NCI-H345 (cell line): Measurements from ENCODE around the gene NR3C2.

Source experiments
- DNase-seq: peaks from one replicate; lab custom pipeline; 2025; lab: John Stamatoyannopoulos, UW

NR3C2 gene

GRCh38 chr4:148263802-148264201, 178.4 kb downstream of the NR3C2 start:
- no peak for DNase-seq

- no peak for DNase-seq
Measured at GRCh38 chr4:148263127-148263526, 179.1 kb downstream of the NR3C2 start.

DNA sequence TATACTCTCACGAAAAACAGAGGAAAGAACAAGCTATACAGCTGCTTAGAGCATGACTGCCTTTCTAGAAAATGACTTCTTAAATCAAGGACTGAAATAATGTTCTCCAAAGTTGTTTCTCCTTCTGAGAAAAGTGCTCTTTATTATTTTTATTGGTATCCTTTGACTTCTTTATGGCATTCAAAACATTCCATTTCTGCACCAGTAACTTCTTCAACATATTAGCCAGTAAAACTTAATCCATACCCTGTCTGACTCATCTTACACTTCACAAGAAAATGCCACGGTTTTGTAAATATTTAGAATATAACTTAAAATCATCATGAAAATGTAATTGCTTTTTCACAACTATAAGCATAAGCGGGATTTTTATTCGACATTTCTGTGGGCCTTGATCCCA, 180.4 kb downstream of the NR3C2 start:
- no peak for DNase-seq

DNA sequence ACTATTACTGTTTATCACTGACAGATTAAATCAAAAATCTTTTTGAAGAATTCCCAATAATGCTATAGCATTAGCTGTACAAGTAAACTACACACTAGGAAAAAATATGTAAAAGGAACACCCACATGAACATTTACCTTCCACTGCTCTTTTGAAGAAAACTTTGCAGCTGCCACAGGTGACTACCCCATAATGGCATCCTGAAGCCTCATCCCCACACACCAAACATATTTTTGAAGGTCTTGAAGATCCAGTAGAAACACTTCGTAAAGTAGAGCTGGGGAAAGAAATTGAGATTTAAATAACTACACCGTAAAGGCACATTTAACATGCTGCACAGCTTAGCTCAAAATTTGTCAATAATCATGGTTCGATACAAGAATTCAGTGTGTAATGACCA, 182.4 kb downstream of the NR3C2 start:
- DNase-seq: no peak

- no peak for DNase-seq
Measured at GRCh38 chr4:148258535-148258934, 183.7 kb downstream of the NR3C2 start.

DNA sequence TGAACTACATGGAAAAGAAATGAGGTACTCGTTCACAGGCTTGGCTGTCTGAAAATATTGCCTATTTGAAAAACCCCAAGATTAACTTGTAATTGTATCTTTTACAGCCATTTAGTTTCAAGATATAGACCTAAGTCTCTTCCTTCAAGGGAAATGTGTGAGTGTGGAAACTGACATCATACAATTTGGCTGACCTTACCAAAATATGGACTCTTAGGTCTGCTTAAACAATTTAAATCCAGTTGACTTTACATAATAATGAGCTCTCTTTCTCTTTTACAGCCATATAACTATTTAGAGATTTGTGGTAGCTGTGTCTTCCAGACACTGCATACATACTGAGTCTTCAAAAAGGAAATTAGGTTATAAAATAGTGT, 186.9 kb downstream of the NR3C2 start:
- no peak for DNase-seq

GRCh38 chr4:148254621-148255343, 187.4 kb downstream of the NR3C2 start:
- DNase-seq: no peak

- no peak for DNase-seq
Measured at GRCh38 chr4:148253768-148254167, 188.4 kb downstream of the NR3C2 start.

DNA sequence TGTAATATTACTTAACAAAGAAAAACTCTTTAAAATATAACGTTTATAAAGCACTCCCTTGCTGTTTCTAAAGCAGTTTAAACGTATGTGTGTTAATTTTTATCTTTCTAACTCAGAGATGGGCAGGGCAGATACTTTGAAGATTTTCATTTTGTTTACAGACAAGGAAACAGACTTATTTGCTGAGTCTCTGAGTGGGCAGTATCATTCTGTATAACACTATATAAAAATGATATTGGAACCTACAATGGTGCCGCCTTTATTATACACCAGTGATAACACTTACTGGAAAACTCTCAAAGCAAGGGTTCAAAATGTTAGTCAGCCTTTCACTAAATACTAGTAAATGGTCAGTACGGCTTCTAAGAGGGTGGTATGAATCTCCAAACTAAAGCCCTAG, 193.4 kb downstream of the NR3C2 start:
- no peak for DNase-seq

GRCh38 chr4:148245015-148245414, 197.2 kb downstream of the NR3C2 start:
- DNase-seq: no peak

- DNase-seq: no peak
Measured at GRCh38 chr4:148243837-148244236, 198.4 kb downstream of the NR3C2 start.

DNA sequence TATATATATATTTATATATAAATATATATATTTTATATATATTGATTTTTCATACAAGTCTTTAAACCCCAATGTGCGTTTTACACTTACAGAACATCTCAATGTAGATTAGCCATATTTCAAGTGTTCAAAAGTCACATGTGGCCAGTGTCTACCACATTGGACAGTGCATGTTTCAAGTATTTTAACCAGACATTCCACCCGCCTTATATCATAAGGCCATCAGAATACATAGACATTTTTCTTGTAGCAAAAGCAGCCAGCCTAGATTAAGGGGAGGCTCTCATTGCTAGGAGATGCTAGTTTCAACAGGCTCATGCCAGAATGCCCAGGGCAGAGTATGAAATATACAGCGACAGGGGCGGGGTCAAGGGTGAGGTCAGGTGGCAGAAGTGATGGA, 202.0 kb downstream of the NR3C2 start:
- no peak for DNase-seq

DNA sequence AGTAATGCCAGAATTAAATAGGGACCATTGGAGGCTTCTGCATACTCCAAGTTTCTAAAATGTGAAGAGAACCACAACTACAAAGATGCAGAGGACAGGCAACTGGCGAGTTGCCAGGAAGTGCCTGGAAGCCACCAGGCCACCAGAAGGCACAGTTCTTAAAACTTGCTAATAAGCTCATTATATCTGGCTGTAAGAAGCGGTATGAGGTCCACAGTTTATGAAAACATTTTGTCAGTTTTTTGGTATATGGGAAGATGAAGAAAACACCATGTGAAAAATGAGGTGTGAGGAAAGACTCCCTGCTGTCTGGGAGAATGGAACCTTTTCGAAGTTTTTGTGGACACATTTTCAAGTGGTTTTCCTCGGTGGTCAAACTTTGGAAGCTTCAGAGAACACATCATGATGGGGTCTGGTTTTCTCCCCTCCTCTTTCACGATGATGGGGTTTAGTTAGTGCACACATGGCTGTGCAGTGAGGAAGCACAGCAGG, 202.7 kb downstream of the NR3C2 start:
- no peak for DNase-seq

- no peak for DNase-seq
Measured at GRCh38 chr4:148238811-148239493, 203.3 kb downstream of the NR3C2 start.

GRCh38 chr4:148238086-148238485, 204.1 kb downstream of the NR3C2 start:
- DNase-seq: no peak

DNA sequence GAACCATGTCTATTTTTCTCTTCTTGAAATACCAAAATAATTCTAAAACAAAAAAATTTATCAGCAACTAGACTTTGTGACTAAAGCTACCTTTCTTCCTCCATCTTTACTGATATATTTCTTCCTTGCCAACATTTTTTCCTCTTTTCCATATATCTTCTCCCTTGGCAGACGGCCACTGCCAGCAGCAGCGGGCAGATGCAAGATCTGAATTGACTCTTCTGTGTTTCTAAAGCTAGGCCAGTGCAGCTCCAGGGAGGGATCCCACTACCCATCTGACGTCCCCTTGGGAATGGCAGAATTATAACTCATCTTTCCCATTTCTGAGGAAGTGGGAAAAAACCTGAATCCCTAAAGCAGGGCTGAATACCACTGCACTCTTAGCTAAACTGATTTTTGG, 206.4 kb downstream of the NR3C2 start:
- DNase-seq: no peak

- DNase-seq: no peak
Measured at GRCh38 chr4:148229798-148230197, 212.4 kb downstream of the NR3C2 start.

- no peak for DNase-seq
Measured at GRCh38 chr4:148229028-148229427, 213.2 kb downstream of the NR3C2 start.

DNA sequence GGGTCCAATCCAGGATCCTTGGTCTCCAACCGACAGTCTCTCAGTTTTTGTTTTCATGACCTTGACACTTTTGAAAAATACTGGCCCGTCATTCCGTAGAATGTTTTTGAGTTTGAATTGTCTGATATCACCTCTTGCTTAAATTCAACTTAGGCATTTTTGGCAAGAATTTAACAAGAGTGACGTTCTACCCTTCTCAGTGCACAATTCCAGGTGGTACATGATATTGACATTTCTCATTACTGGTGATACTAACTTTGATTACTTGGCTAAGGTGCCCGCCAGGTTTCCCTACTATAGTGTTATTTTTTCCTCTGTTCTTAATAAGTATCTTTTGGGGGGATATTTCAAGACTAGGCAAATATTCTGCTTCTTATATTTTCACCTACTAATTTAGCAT, 215.1 kb downstream of the NR3C2 start:
- no peak for DNase-seq

DNA sequence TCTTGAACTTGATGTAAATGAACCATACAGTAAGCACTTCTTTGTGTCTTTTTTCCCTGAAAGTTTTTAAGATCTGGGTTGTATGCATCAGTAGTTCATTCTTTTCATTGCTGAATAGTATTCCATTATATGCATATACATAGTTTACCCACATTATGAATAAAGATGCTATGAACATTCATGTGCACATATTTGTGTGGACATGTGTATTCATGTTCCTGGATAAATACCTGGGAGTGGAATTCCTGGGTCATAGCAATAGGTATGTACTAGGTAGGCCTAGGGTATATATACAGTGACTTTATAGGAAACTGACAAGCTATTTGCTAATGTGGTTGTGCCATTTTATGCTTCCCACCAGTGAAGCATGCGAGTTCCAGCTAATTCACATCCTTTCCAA, 215.9 kb downstream of the NR3C2 start:
- DNase-seq: no peak

DNA sequence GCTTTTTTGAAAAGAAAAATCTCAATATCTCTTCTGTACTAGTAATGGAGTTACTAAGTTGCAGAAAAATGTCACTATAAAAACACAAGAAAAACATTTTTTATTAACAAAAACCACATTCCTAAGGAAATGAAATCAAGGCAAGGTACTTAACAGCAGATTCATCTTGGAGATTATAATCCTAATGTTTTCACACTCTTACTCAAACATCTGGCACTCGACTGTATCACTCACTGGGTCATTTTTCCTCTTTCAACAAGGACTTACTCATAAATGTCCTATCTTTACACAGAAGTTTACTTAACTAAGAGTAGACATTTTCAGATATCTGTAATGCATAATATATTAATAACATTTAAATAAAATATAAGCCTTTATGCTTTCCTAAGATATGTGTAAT, 216.6 kb downstream of the NR3C2 start:
- DNase-seq: no peak

- DNase-seq: no peak
Measured at GRCh38 chr4:148224476-148224875, 217.7 kb downstream of the NR3C2 start.

- DNase-seq: no peak
Measured at GRCh38 chr4:148222991-148223660, 219.1 kb downstream of the NR3C2 start.
